IMR-90 (cell line): ENCODE measurements around the gene USP31. TPM values are rescaled to one million over a fixed set of nuclear protein-coding genes. Genes with fewer than 3 reads are reported as not detected.

ENCODE experiments used
- ATAC-seq: fragments of 200-7000 bp; cut with Tn5 transposase; 2 replicates; pipeline ENCODE4 v1.9.1; 2020; ENCODE audit warnings: low read depth, mild to moderate bottlenecking, moderate library complexity
- BruUV-seq: library from RNA; stranded (reverse); fragments of 400-500 nt; replicated peaks from 2 replicates; lab custom pipeline; 2021; lab: Mats Ljungman, UMichigan
- CTCF ChIA-PET: fragments of 300-600 bp; formaldehyde crosslinking; extraction: SDS; loops from one replicate; lab custom pipeline; 2021; ENCODE audit warnings: antibody characterized with exemption; lab: Yijun Ruan, JAX
- POLR2A ChIA-PET: fragments of 300-600 bp; sonication (Branson Sonifier 250); formaldehyde crosslinking; loops from one replicate; lab custom pipeline; 2022; ENCODE audit warnings: antibody characterized with exemption; ENCODE audit not compliant: unreplicated experiment; lab: Charles Lee
- DNase-seq: peaks from one replicate; pipeline ENCODE4 v3.0.0; 2013
- H2AFZ ChIP-seq: replicated peaks from 2 replicates; pipeline ENCODE3; 2013; ENCODE audit warnings: low read length, mild to moderate bottlenecking; ENCODE audit not compliant: poor library complexity
- H2AK5ac ChIP-seq: 2 replicates; pipeline ENCODE4 v1.6.1; 2013; ENCODE audit warnings: low read depth, low read length, inconsistent platforms
- H2AK9ac ChIP-seq: replicated peaks from 2 replicates; pipeline ENCODE3; 2013; ENCODE audit warnings: mild to moderate bottlenecking, low read depth, low read length, moderate library complexity; ENCODE audit not compliant: poor library complexity
- H2BK120ac ChIP-seq: 2 replicates; pipeline ENCODE4 v1.6.1; 2013; ENCODE audit warnings: low read depth, low read length, inconsistent platforms
- H2BK15ac ChIP-seq: 3 replicates; pipeline ENCODE4 v1.6.1; 2013; ENCODE audit warnings: low read depth, low read length, inconsistent platforms
- H2BK20ac ChIP-seq: 2 replicates; pipeline ENCODE4 v1.6.1; 2013; ENCODE audit warnings: low read depth, mild to moderate bottlenecking, inconsistent platforms, low read length, moderate library complexity
- H2BK5ac ChIP-seq: 2 replicates; pipeline ENCODE4 v1.6.1; 2013; ENCODE audit warnings: mild to moderate bottlenecking, low read depth, low read length, inconsistent platforms; ENCODE audit not compliant: poor library complexity, severe bottlenecking
- H3K14ac ChIP-seq: replicated peaks from 2 replicates; pipeline ENCODE4 v1.6.1; 2013; ENCODE audit warnings: low read depth, low read length, inconsistent platforms
- H3K18ac ChIP-seq: 2 replicates; pipeline ENCODE4 v1.6.1; 2013; ENCODE audit warnings: low read depth, low read length, control low read depth
- H3K23ac ChIP-seq: 2 replicates; pipeline ENCODE4 v1.6.1; 2013; ENCODE audit warnings: low read depth, low read length, inconsistent platforms
- H3K27ac ChIP-seq: 2 replicates; pipeline ENCODE4 v1.5.1; 2013; ENCODE audit warnings: mild to moderate bottlenecking, control low read depth, low read length; ENCODE audit not compliant: insufficient read depth
- H3K27me3 ChIP-seq: 2 replicates; pipeline ENCODE4 v1.6.1; 2013; ENCODE audit warnings: low read length; ENCODE audit not compliant: control insufficient read depth, insufficient read depth
- H3K36me3 ChIP-seq: 2 replicates; pipeline ENCODE4 v1.6.1; 2013; ENCODE audit warnings: low read length, mixed read lengths; ENCODE audit not compliant: control insufficient read depth, insufficient read depth
- H3K4ac ChIP-seq: 2 replicates; pipeline ENCODE4 v1.6.1; 2013; ENCODE audit warnings: low read depth, low read length, inconsistent platforms
- H3K4me1 ChIP-seq: 2 replicates; pipeline ENCODE4 v1.6.1; 2013; ENCODE audit warnings: low read length, mixed read lengths; ENCODE audit not compliant: control insufficient read depth, insufficient read depth
- H3K4me2 ChIP-seq: 2 replicates; pipeline ENCODE4 v1.6.1; 2013; ENCODE audit warnings: low read depth, mild to moderate bottlenecking, control low read depth, low read length, moderate library complexity
- H3K4me3 ChIP-seq: 2 replicates; pipeline ENCODE4 v1.5.1; 2013; ENCODE audit warnings: low read depth, mild to moderate bottlenecking, control low read depth, low read length, moderate library complexity; ENCODE audit not compliant: insufficient read depth
- H3K56ac ChIP-seq: 2 replicates; pipeline ENCODE4 v1.6.1; 2013; ENCODE audit warnings: low read length, inconsistent platforms; ENCODE audit not compliant: insufficient read depth; ENCODE audit errors: extremely low read depth
- H3K79me1 ChIP-seq, 2 experiments: 2 replicates each; pipeline ENCODE4 v1.6.1; 2013; ENCODE audit warnings: low read length in 2 of 2, inconsistent platforms in 1 of 2, low read depth in 1 of 2
- H3K9ac ChIP-seq: 2 replicates; pipeline ENCODE4 v1.6.1; 2013; ENCODE audit warnings: low read depth, low read length, control low read depth
- H3K9me1 ChIP-seq: 2 replicates; pipeline ENCODE4 v1.6.1; 2013; ENCODE audit warnings: low read length, inconsistent platforms; ENCODE audit not compliant: insufficient read depth
- H3K9me3 ChIP-seq: 2 replicates; pipeline ENCODE4 v1.6.1; 2013; ENCODE audit warnings: low read length; ENCODE audit not compliant: control insufficient read depth, insufficient read depth
- H4K20me1 ChIP-seq: 2 replicates; pipeline ENCODE4 v1.6.1; 2013; ENCODE audit warnings: low read length, inconsistent platforms; ENCODE audit not compliant: insufficient read depth
- H4K5ac ChIP-seq: 2 replicates; pipeline ENCODE4 v1.6.1; 2013; ENCODE audit warnings: mild to moderate bottlenecking, low read depth, low read length, control low read depth
- H4K8ac ChIP-seq, 2 experiments: 2 replicates each; pipeline ENCODE4 v1.6.1; 2013; ENCODE audit warnings: low read depth in 2 of 2, low read length in 2 of 2, control low read depth in 1 of 2, inconsistent platforms in 1 of 2
- H4K91ac ChIP-seq: 2 replicates; pipeline ENCODE4 v1.6.1; 2013; ENCODE audit warnings: low read depth, low read length, inconsistent platforms; ENCODE audit not compliant: insufficient read depth
- BHLHE40 ChIP-seq: fragments of 150-350 bp; IDR thresholded peaks from 2 replicates; pipeline ENCODE4 v1.6.1; 2016; ENCODE audit warnings: mild to moderate bottlenecking, low read depth, low read length
- USF2 ChIP-seq: fragments of 150-350 bp; IDR thresholded peaks from 2 replicates; pipeline ENCODE4 v1.6.1; 2017; ENCODE audit warnings: mild to moderate bottlenecking, antibody characterized with exemption, low read length, low read depth
- WGBS, 2 experiments: methylation state at CpG; one replicate each; pipeline versions ENCODE4 v1.1.5 to v1.1.7; 2013; ENCODE audit warnings: missing lambda C conversion rate in 2 of 2; ENCODE audit not compliant: insufficient read length in 1 of 2; ENCODE audit errors: extremely low coverage in 2 of 2; 5-methylcytosine and 5-hydroxymethylcytosine counted together
- dilution Hi-C: fragments of 300-500 bp; cut with HindIII; formaldehyde crosslinking; loops from one replicate; pipeline ENCODE4 v1.14.3; 2018; ENCODE audit warnings: low sequenced_read_pairs; ENCODE audit not compliant: unreplicated experiment
- in situ Hi-C: fragments of 300-500 bp; cut with MboI; formaldehyde crosslinking; loops from 3 replicates; pipeline ENCODE4 v1.14.3; 2019; ENCODE audit warnings: low sequenced_read_pairs, inconsistent platforms, mixed read lengths
- intact Hi-C: fragments of 100-400 bp; cut with micrococcal nuclease; formaldehyde crosslinking; loops from 2 replicates; pipeline ENCODE4 v1.10.0; 2022
- polyA plus RNA-seq, 3 experiments: library from polyadenylated mRNA; depleted of rRNA; stranded (reverse); fragments of >200 nt; gene quantifications; 2 replicates each; pipeline ENCODE4 v1.2.3, GENCODE V29; 2012; ENCODE audit warnings: low replicate concordance in 1 of 3
- total RNA-seq: library from RNA; depleted of rRNA; stranded (reverse); fragments of >200 nt; gene quantifications from 2 replicates; pipeline ENCODE4 v1.2.3, GENCODE V29; 2012

The USP31 gene
- total and polyA plus RNA-seq, 2 of the 4 experiments (the other 2 are of a cell fraction): 2.9 to 3.4 TPM

GRCh38 chr16:23020084-23020483, 129.2 kb downstream of the USP31 start:
- H3K9ac ChIP-seq: no peak overlapping the region
- no peaks in the 10 kb centered on the region for H3K27me3 ChIP-seq
- no peak overlapping the region for H3K14ac ChIP-seq
- no peak overlapping the region for H3K18ac ChIP-seq
- H3K4me2 ChIP-seq: no peak overlapping the region
- H2BK20ac ChIP-seq: no peak overlapping the region
- DNase-seq (no peak), ATAC-seq (no peak)
- no peaks in the 10 kb centered on the region for H3K36me3 ChIP-seq
- intact Hi-C loops (no loop called here), in situ Hi-C loops (no loop called here), dilution Hi-C loops (no loop called here)
- H2AFZ ChIP-seq: no peak overlapping the region
- H4K91ac ChIP-seq: no peak overlapping the region
- WGBS, 2 experiments: 80% methylated on average over 1 of the region's 3 CpGs; no CpG with 5 or more reads in 1 of the 2 experiments
- no peak overlapping the region for H2AK9ac ChIP-seq
- no peak overlapping the region for H2BK15ac ChIP-seq
- H3K56ac ChIP-seq: no peak overlapping the region
- no TSS peak for BruUV-seq
- H3K27ac ChIP-seq: no peak overlapping the region
- H3K4ac ChIP-seq: no peak overlapping the region
- ChIA-PET CTCF (no interaction called here), POLR2A (no interaction called here)
- H3K23ac ChIP-seq: no peak overlapping the region
- H4K5ac ChIP-seq: no peak overlapping the region
- H3K9me1 ChIP-seq: no peaks in the 10 kb centered on the region
- H3K79me1 ChIP-seq: no peaks in the 10 kb centered on the region
- no peak overlapping the region for H3K4me3 ChIP-seq
- no peaks in the 10 kb centered on the region for H3K9me3 ChIP-seq
- TF ChIP-seq BHLHE40 (no peak), USF2 (peak; percentile 35; the same call in 1 of the 2 replicates)
- H3K4me1 ChIP-seq: no peaks in the 10 kb centered on the region
- H2BK5ac ChIP-seq: no peak overlapping the region
- no peak overlapping the region for H2BK120ac ChIP-seq
- H4K8ac ChIP-seq: no peak overlapping the region
- H4K20me1 ChIP-seq: no peaks in the 10 kb centered on the region
- H2AK5ac ChIP-seq: no peak overlapping the region
